ENCODE measurements around the gene NPPC.

Gene NPPC

GRCh38 chr2:231926180-231926741 lies at the start of gene NPPC:
Gene NPPC, minus strand, starts transcription at chr2:231926396. Its CDS starts 147 bp downstream, at chr2:231926249.
- Histone ChIP-seq H3K4me3 (ENCODE audit: low read depth, low read length, poor library complexity, severe bottlenecking) (peak within 1 kb of the TSS; percentile 58), H3K27me3 (ENCODE audit: insufficient read depth, low read length) (no peaks in the 10 kb centered on the region; the same call in 1 of the 2 replicates), H3K9ac (ENCODE audit: low read length) (no peak within 1 kb of the TSS; the same call in 1 of the 2 replicates)

DNA sequence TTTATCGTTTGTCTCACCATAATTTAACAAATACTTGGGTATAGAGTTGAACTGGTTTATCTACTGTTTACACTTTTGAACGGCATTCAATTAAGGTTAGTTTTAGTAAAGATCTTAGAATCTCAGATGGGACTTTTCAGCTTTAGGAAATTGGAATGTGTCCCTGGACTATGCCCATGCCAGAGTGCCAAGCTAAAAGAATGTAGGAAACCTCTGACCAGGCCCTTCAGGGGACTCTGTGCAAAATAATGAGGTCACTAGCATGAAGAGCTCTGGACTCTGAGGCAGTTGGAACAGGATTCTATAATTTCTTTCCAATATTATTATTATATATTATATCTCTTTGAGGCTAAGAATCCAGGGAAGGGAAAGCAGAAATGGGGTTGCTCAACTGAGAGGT lies 48.8 kb upstream of the NPPC start:
- Histone ChIP-seq H4K20me1 (ENCODE audit: insufficient read depth, low read length) (no peaks in the 10 kb centered on the region), H3K4me2 (ENCODE audit: low read length) (no peak overlapping the region), H3K9me3 (ENCODE audit: low read length) (peaks cover 2% of the 10 kb centered on the region; the same call in 1 of the 2 replicates), H3F3A (ENCODE audit: insufficient read depth, low read length) (no peaks in the 10 kb centered on the region), H3K9me2 (ENCODE audit: low read depth, low read length) (no peaks in the 10 kb centered on the region), H3K27me3 (ENCODE audit: insufficient read depth, low read length) (no peaks in the 10 kb centered on the region), H3K27ac (ENCODE audit: low read depth, low read length, poor library complexity, severe bottlenecking) (no peak overlapping the region), H3K79me2 (ENCODE audit: insufficient read depth, low read length) (0 out of 2 replicates have a peak, but pooled peaks cover 4% of the 10 kb centered on the region), H3K36me3 (ENCODE audit: insufficient read depth, low read length) (no peaks in the 10 kb centered on the region), H3K9ac (ENCODE audit: low read length) (no peak overlapping the region), H2AFZ (ENCODE audit: low read length) (no peak overlapping the region), H3K4me1 (ENCODE audit: insufficient read depth, low read length, severe bottlenecking) (no peaks in the 10 kb centered on the region), H3K4me3 (ENCODE audit: low read depth, low read length, poor library complexity, severe bottlenecking) (no peak overlapping the region)
- TF ChIP-seq, protein P1, sequence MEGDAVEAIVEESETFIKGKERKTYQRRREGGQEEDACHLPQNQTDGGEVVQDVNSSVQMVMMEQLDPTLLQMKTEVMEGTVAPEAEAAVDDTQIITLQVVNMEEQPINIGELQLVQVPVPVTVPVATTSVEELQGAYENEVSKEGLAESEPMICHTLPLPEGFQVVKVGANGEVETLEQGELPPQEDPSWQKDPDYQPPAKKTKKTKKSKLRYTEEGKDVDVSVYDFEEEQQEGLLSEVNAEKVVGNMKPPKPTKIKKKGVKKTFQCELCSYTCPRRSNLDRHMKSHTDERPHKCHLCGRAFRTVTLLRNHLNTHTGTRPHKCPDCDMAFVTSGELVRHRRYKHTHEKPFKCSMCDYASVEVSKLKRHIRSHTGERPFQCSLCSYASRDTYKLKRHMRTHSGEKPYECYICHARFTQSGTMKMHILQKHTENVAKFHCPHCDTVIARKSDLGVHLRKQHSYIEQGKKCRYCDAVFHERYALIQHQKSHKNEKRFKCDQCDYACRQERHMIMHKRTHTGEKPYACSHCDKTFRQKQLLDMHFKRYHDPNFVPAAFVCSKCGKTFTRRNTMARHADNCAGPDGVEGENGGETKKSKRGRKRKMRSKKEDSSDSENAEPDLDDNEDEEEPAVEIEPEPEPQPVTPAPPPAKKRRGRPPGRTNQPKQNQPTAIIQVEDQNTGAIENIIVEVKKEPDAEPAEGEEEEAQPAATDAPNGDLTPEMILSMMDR (IDR thresholded peaks at IDR 0.05; ENCODE audit: low read length) = no peak
- TF ChIP-seq EZH2 (IDR thresholded peaks at IDR 0.05; ENCODE audit: borderline replicate concordance, low read length) = no peak

More at GRCh38 chr2:231926180-231926741, at the start of gene NPPC:
- Histone ChIP-seq H3K4me2 (ENCODE audit: low read length) (peak within 1 kb of the TSS; percentile 81), H3F3A (ENCODE audit: insufficient read depth, low read length) (no peaks in the 10 kb centered on the region), H3K36me3 (ENCODE audit: insufficient read depth, low read length) (no peaks in the 10 kb centered on the region), H4K20me1 (ENCODE audit: insufficient read depth, low read length) (no peaks in the 10 kb centered on the region), H3K9me3 (ENCODE audit: low read length) (no peaks in the 10 kb centered on the region), H3K79me2 (ENCODE audit: insufficient read depth, low read length) (no peaks in the 10 kb centered on the region), H3K9me2 (ENCODE audit: low read depth, low read length) (no peaks in the 10 kb centered on the region), H3K27ac (ENCODE audit: low read depth, low read length, poor library complexity, severe bottlenecking) (no peak within 1 kb of the TSS), H2AFZ (ENCODE audit: low read length) (no peak within 1 kb of the TSS), H3K4me1 (ENCODE audit: insufficient read depth, low read length, severe bottlenecking) (peaks cover 15% of the 10 kb centered on the region)
- TF ChIP-seq, protein P1 (IDR thresholded peaks at IDR 0.05; ENCODE audit: low read length) = peak; percentile 58
- no peak for TF ChIP-seq EZH2 (IDR thresholded peaks at IDR 0.05; ENCODE audit: borderline replicate concordance, low read length)

DNA sequence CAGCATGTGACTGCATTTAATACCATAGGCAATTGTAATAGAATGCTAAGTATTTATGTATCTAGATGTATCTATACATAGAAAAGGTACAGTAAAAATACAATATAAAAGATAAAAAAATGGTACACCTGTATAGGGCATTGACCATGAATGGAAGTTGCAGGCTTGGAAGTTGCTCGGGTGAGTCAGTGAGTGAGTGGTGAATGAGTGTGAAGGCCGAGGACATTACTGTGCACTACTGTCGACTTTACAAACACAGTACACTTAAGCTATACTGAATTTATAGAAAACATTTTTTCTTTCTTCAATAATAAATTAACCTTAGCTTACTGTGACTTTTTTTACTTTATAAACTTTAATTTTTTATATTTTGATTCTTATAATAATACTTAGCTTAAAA lies 44.3 kb upstream of the NPPC start:
- no peaks in the 10 kb centered on the region for H4K20me1 ChIP-seq (ENCODE audit: insufficient read depth, low read length)
- no peak overlapping the region for H3K4me2 ChIP-seq (ENCODE audit: low read length)
- H3K9ac ChIP-seq (ENCODE audit: low read length) = no peak overlapping the region
- H3K4me1 ChIP-seq (ENCODE audit: insufficient read depth, low read length, severe bottlenecking) = peaks cover 3% of the 10 kb centered on the region
- no peaks in the 10 kb centered on the region for H3K79me2 ChIP-seq (ENCODE audit: insufficient read depth, low read length)
- H3K36me3 ChIP-seq (ENCODE audit: insufficient read depth, low read length) = 0 out of 2 replicates have a peak, but pooled peaks cover 5% of the 10 kb centered on the region
- TF ChIP-seq EZH2 (IDR thresholded peaks at IDR 0.05; ENCODE audit: borderline replicate concordance, low read length) = no peak
- TF ChIP-seq, protein P1 (IDR thresholded peaks at IDR 0.05; ENCODE audit: low read length) = no peak
- peaks cover 10% of the 10 kb centered on the region; the same call in 1 of the 2 replicates for H3K9me3 ChIP-seq (ENCODE audit: low read length)
- H2AFZ ChIP-seq (ENCODE audit: low read length) = no peak overlapping the region
- no peak overlapping the region for H3K27ac ChIP-seq (ENCODE audit: low read depth, low read length, poor library complexity, severe bottlenecking)
- H3K9me2 ChIP-seq (ENCODE audit: low read depth, low read length) = no peaks in the 10 kb centered on the region
- no peaks in the 10 kb centered on the region for H3F3A ChIP-seq (ENCODE audit: insufficient read depth, low read length)
- no peaks in the 10 kb centered on the region for H3K27me3 ChIP-seq (ENCODE audit: insufficient read depth, low read length)
- no peak overlapping the region for H3K4me3 ChIP-seq (ENCODE audit: low read depth, low read length, poor library complexity, severe bottlenecking)

Measured in OCI-LY1 (cell line).